ENCODE data around the gene IMMP1L. TPM values are rescaled to one million over a fixed set of nuclear protein-coding genes. Genes with fewer than 3 reads are reported as not detected.

IMMP1L gene
- total RNA-seq, 1 donor from 2014 or later = 17.7 TPM

DNA sequence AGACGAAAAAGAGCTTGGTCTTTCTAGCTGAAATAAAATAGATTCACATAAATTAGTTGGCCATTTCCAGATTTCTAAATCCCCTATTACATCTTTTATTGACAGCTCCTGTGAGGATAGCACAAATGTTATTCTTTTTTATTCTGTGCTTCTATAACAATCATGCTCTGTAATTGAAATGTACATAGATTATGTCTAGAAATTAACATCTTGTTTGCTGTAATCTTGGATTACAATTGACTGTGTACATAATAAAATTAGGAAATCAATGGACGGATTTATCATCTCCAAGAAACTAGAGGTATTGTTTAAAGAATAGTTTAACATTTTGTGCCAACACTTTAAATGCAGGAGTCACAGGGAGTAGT, 31.2 kb downstream of the IMMP1L start:
- no peak overlapping the region for H3K4me3 ChIP-seq (ENCODE audit: low read length in 3 of 3)
- H3K9me3 ChIP-seq (ENCODE audit: control insufficient read depth in 3 of 3, low read length in 3 of 3) = no peaks in the 10 kb centered on the region
- no peak overlapping the region for H3K27ac ChIP-seq (ENCODE audit: low read depth, low read length)
- no peaks in the 10 kb centered on the region for H3K36me3 ChIP-seq (ENCODE audit: control insufficient read depth in 3 of 3, insufficient read depth in 3 of 3, low read length in 3 of 3)
- H3K27me3 ChIP-seq (ENCODE audit: control insufficient read depth in 3 of 3, insufficient read depth in 3 of 3, low read length in 3 of 3) = no peaks in the 10 kb centered on the region
- no peak overlapping the region for H3K9ac ChIP-seq (ENCODE audit: low read depth in 1 of 3, low read length in 3 of 3)
- H3K4me1 ChIP-seq (ENCODE audit: control insufficient read depth in 3 of 3, insufficient read depth in 3 of 3, low read length in 3 of 3) = peaks cover 0 to 8% (median 0%) of the 10 kb centered on the region in 3 donors

- Histone ChIP-seq H3K4me3 (ENCODE audit: low read length in 3 of 3) (no peak overlapping the region), H3K9me3 (ENCODE audit: control insufficient read depth in 3 of 3, low read length in 3 of 3) (no peaks in the 10 kb centered on the region), H3K36me3 (ENCODE audit: control insufficient read depth in 3 of 3, insufficient read depth in 3 of 3, low read length in 3 of 3) (no peaks in the 10 kb centered on the region), H3K27ac (ENCODE audit: low read depth, low read length) (no peak overlapping the region), H3K9ac (ENCODE audit: low read depth in 1 of 3, low read length in 3 of 3) (no peak overlapping the region), H3K27me3 (ENCODE audit: control insufficient read depth in 3 of 3, insufficient read depth in 3 of 3, low read length in 3 of 3) (no peaks in the 10 kb centered on the region), H3K4me1 (ENCODE audit: control insufficient read depth in 3 of 3, insufficient read depth in 3 of 3, low read length in 3 of 3) (peaks cover 0 to 8% (median 0%) of the 10 kb centered on the region in 3 donors)
These were observed 31.7 kb downstream of the IMMP1L start for GRCh38 chr11:31477528-31478222.

DNA sequence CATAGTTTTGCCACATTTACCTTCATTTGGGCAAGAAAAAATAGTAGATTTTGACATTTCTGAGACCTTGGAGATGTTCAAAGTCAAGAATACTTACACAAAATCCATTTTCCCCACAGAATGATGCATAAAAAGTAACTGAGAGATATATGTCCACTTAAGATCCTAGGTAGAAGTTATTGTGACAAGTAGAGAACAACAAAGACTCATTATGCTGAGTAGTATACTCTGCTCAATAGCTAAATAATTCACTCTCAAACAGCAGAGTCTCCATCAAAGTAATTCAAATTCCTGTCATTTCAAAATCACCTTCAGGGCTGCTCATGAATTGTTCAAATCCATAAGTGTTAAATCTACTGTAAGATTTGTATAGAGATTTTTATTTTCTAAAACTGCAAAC, 35.3 kb downstream of the IMMP1L start:
- Histone ChIP-seq H3K27me3 (ENCODE audit: control insufficient read depth in 3 of 3, insufficient read depth in 3 of 3, low read length in 3 of 3) (no peaks in the 10 kb centered on the region), H3K9ac (ENCODE audit: low read depth in 1 of 3, low read length in 3 of 3) (no peak overlapping the region), H3K9me3 (ENCODE audit: control insufficient read depth in 3 of 3, low read length in 3 of 3) (no peaks in the 10 kb centered on the region), H3K4me3 (ENCODE audit: low read length in 3 of 3) (no peak overlapping the region), H3K36me3 (ENCODE audit: control insufficient read depth in 3 of 3, insufficient read depth in 3 of 3, low read length in 3 of 3) (no peaks in the 10 kb centered on the region), H3K4me1 (ENCODE audit: control insufficient read depth in 3 of 3, insufficient read depth in 3 of 3, low read length in 3 of 3) (peaks cover 0 to 8% (median 0%) of the 10 kb centered on the region in 3 donors), H3K27ac (ENCODE audit: low read depth, low read length) (no peak overlapping the region)

DNA sequence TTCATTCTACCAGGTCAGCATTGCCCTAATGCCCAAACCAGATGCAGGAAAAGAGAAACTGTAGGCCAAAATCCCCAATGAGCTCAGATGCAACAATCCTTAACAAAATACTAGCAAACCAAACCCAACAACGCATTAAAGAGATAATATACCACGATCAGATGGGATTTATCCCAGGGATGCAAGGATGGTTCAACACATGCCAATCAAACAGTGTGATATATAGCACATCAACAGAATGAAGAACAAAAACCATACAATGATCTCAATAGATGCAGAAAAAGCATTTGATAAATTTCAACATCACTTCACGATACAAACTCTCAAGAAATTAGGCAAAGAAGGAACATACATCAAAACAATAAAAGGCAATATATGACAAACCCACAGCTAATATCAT, 45.0 kb downstream of the IMMP1L start:
- Histone ChIP-seq H3K4me1 (ENCODE audit: control insufficient read depth in 3 of 3, insufficient read depth in 3 of 3, low read length in 3 of 3) (no peaks in the 10 kb centered on the region), H3K27me3 (ENCODE audit: control insufficient read depth in 3 of 3, insufficient read depth in 3 of 3, low read length in 3 of 3) (no peaks in the 10 kb centered on the region), H3K9ac (ENCODE audit: low read depth in 1 of 3, low read length in 3 of 3) (no peak overlapping the region), H3K4me3 (ENCODE audit: low read length in 3 of 3) (no peak overlapping the region), H3K9me3 (ENCODE audit: control insufficient read depth in 3 of 3, low read length in 3 of 3) (peaks cover 0 to 4% (median 3%) of the 10 kb centered on the region in 3 donors), H3K27ac (ENCODE audit: low read depth, low read length) (no peak overlapping the region), H3K36me3 (ENCODE audit: control insufficient read depth in 3 of 3, insufficient read depth in 3 of 3, low read length in 3 of 3) (no peaks in the 10 kb centered on the region)

DNA sequence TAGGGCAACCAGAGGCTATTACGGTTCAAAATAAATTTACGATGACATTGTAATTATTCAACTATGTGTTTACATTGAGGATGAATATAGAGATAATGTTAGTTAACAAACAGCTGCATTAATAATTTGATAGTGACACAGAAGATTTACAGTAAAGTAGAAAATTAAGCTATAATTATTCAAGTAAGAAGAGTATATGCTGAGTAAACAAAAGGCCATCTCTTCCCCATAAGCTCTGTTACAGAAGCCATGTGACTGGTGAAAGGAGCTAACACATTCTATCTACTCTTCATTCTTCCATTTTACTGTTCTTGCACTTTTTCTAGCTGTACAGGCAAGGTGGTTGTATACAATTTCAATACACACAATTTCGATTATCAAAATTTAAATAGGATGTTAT, 54.2 kb downstream of the IMMP1L start:
- H3K9me3 ChIP-seq (ENCODE audit: control insufficient read depth in 3 of 3, low read length in 3 of 3) = no peaks in the 10 kb centered on the region
- H3K4me1 ChIP-seq (ENCODE audit: control insufficient read depth in 3 of 3, insufficient read depth in 3 of 3, low read length in 3 of 3) = no peaks in the 10 kb centered on the region
- H3K9ac ChIP-seq (ENCODE audit: low read depth in 1 of 3, low read length in 3 of 3) = no peak overlapping the region
- no peaks in the 10 kb centered on the region for H3K27me3 ChIP-seq (ENCODE audit: control insufficient read depth in 3 of 3, insufficient read depth in 3 of 3, low read length in 3 of 3)
- no peak overlapping the region for H3K27ac ChIP-seq (ENCODE audit: low read depth, low read length)
- H3K36me3 ChIP-seq (ENCODE audit: control insufficient read depth in 3 of 3, insufficient read depth in 3 of 3, low read length in 3 of 3) = no peaks in the 10 kb centered on the region
- no peak overlapping the region for H3K4me3 ChIP-seq (ENCODE audit: low read length in 3 of 3)

DNA sequence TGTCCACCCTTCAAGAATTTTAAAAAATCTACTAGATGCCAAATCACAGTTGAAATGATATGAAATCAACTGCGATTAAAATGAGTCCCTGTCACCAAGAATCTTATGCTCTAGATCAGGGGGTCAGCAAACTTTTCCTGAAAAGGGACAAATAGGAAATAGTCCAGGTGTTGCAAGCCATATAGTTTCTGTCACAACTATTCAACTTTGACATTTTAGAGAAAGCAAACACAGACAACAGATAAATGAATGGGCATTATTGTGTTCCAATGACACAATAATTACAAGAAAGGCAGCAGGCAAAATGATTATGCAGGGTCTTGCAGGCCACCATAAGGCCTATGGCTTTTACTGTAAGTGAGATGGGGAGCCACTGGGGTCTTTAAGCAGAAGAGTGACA, 58.6 kb downstream of the IMMP1L start:
- no peak overlapping the region for H3K27ac ChIP-seq (ENCODE audit: low read depth, low read length)
- no peak overlapping the region for H3K9ac ChIP-seq (ENCODE audit: low read depth in 1 of 3, low read length in 3 of 3)
- H3K36me3 ChIP-seq (ENCODE audit: control insufficient read depth in 3 of 3, insufficient read depth in 3 of 3, low read length in 3 of 3) = peaks cover 0 to 3% (median 0%) of the 10 kb centered on the region in 3 donors
- no peaks in the 10 kb centered on the region for H3K9me3 ChIP-seq (ENCODE audit: control insufficient read depth in 3 of 3, low read length in 3 of 3)
- no peak overlapping the region for H3K4me3 ChIP-seq (ENCODE audit: low read length in 3 of 3)
- H3K4me1 ChIP-seq (ENCODE audit: control insufficient read depth in 3 of 3, insufficient read depth in 3 of 3, low read length in 3 of 3) = no peaks in the 10 kb centered on the region
- no peaks in the 10 kb centered on the region for H3K27me3 ChIP-seq (ENCODE audit: control insufficient read depth in 3 of 3, insufficient read depth in 3 of 3, low read length in 3 of 3)

DNA sequence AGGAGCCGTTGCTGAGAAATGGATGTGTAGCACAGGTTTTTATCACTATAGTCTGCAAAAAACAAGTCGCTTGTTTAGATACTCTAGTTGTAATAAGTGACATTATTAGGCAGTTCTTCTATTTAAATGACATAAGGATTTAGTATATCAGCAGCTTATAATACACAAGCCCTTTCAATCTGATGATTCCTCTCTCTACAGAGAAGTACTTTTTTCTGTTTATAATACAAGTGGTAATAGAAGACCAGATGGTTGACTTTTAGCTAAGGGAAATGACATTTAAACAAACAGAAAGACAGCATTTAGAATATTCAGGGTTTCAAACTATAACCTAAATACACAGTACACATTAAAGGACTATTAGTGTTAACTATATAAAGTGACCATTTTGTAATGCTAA, 60.4 kb downstream of the IMMP1L start:
- peaks cover 0 to 3% (median 0%) of the 10 kb centered on the region in 3 donors for H3K36me3 ChIP-seq (ENCODE audit: control insufficient read depth in 3 of 3, insufficient read depth in 3 of 3, low read length in 3 of 3)
- no peak overlapping the region for H3K27ac ChIP-seq (ENCODE audit: low read depth, low read length)
- no peaks in the 10 kb centered on the region for H3K4me1 ChIP-seq (ENCODE audit: control insufficient read depth in 3 of 3, insufficient read depth in 3 of 3, low read length in 3 of 3)
- no peak overlapping the region for H3K4me3 ChIP-seq (ENCODE audit: low read length in 3 of 3)
- no peaks in the 10 kb centered on the region for H3K27me3 ChIP-seq (ENCODE audit: control insufficient read depth in 3 of 3, insufficient read depth in 3 of 3, low read length in 3 of 3)
- H3K9me3 ChIP-seq (ENCODE audit: control insufficient read depth in 3 of 3, low read length in 3 of 3) = no peaks in the 10 kb centered on the region
- no peak overlapping the region for H3K9ac ChIP-seq (ENCODE audit: low read depth in 1 of 3, low read length in 3 of 3)

GRCh38 chr11:31445621-31446020, 63.8 kb downstream of the IMMP1L start:
- no peak overlapping the region for H3K4me3 ChIP-seq (ENCODE audit: low read length in 3 of 3)
- no peak overlapping the region for H3K27ac ChIP-seq (ENCODE audit: low read depth, low read length)
- no peaks in the 10 kb centered on the region for H3K27me3 ChIP-seq (ENCODE audit: control insufficient read depth in 3 of 3, insufficient read depth in 3 of 3, low read length in 3 of 3)
- H3K36me3 ChIP-seq (ENCODE audit: control insufficient read depth in 3 of 3, insufficient read depth in 3 of 3, low read length in 3 of 3) = peaks cover 0 to 3% (median 0%) of the 10 kb centered on the region in 3 donors
- H3K9ac ChIP-seq (ENCODE audit: low read depth in 1 of 3, low read length in 3 of 3) = no peak overlapping the region
- no peaks in the 10 kb centered on the region for H3K4me1 ChIP-seq (ENCODE audit: control insufficient read depth in 3 of 3, insufficient read depth in 3 of 3, low read length in 3 of 3)
- H3K9me3 ChIP-seq (ENCODE audit: control insufficient read depth in 3 of 3, low read length in 3 of 3) = no peaks in the 10 kb centered on the region

DNA sequence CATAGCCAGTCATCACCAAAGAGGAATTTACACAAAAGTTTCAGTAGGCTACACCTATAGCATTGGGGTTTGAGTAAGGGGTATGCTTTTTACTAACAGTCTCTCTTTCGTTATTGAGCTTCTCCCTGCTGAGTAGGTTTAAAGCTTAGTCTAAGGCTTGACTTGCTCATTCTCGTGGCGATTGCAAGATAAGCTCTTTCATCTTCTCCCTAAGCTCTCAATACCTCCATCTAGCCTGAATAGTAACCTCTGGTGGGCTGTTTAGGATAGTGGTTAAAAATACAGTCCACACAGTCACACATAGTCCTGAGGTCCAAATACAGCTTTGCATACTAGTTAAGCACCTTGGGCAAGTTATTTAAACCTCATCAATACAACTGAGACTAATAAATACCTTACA, 65.6 kb downstream of the IMMP1L start:
- H3K36me3 ChIP-seq (ENCODE audit: control insufficient read depth in 3 of 3, insufficient read depth in 3 of 3, low read length in 3 of 3) = peaks cover 0 to 3% (median 0%) of the 10 kb centered on the region in 3 donors
- no peaks in the 10 kb centered on the region for H3K9me3 ChIP-seq (ENCODE audit: control insufficient read depth in 3 of 3, low read length in 3 of 3)
- no peaks in the 10 kb centered on the region for H3K27me3 ChIP-seq (ENCODE audit: control insufficient read depth in 3 of 3, insufficient read depth in 3 of 3, low read length in 3 of 3)
- no peak overlapping the region for H3K4me3 ChIP-seq (ENCODE audit: low read length in 3 of 3)
- H3K9ac ChIP-seq (ENCODE audit: low read depth in 1 of 3, low read length in 3 of 3) = no peak overlapping the region
- H3K4me1 ChIP-seq (ENCODE audit: control insufficient read depth in 3 of 3, insufficient read depth in 3 of 3, low read length in 3 of 3) = no peaks in the 10 kb centered on the region
- H3K27ac ChIP-seq (ENCODE audit: low read depth, low read length) = no peak overlapping the region

DNA sequence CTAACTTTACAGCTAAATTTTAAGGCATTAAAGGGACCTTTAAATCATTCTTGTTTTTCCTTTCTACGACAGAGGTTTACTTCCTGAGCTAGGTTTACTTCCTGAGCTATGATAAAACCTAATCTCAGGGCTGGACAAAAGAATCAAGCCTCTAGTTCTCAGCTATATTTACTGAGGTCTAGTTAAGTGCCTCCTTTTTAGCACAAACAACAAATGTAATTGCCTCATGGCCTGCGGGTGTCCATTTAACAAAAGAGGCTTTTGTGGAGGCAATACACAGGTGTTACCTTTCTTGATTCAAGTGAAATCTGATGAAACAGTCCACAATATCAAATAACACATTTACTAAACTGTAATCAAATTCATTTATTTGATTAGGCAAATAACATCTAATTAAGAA, 67.3 kb downstream of the IMMP1L start:
- Histone ChIP-seq H3K27ac (ENCODE audit: low read depth, low read length) (no peak overlapping the region), H3K36me3 (ENCODE audit: control insufficient read depth in 3 of 3, insufficient read depth in 3 of 3, low read length in 3 of 3) (peaks cover 0 to under 1% (median 0%) of the 10 kb centered on the region in 3 donors), H3K4me3 (ENCODE audit: low read length in 3 of 3) (no peak overlapping the region), H3K4me1 (ENCODE audit: control insufficient read depth in 3 of 3, insufficient read depth in 3 of 3, low read length in 3 of 3) (no peaks in the 10 kb centered on the region), H3K9me3 (ENCODE audit: control insufficient read depth in 3 of 3, low read length in 3 of 3) (no peaks in the 10 kb centered on the region), H3K27me3 (ENCODE audit: control insufficient read depth in 3 of 3, insufficient read depth in 3 of 3, low read length in 3 of 3) (no peaks in the 10 kb centered on the region), H3K9ac (ENCODE audit: low read depth in 1 of 3, low read length in 3 of 3) (no peak overlapping the region)
